ENCODE measurements around the gene RBM15B.

DNA sequence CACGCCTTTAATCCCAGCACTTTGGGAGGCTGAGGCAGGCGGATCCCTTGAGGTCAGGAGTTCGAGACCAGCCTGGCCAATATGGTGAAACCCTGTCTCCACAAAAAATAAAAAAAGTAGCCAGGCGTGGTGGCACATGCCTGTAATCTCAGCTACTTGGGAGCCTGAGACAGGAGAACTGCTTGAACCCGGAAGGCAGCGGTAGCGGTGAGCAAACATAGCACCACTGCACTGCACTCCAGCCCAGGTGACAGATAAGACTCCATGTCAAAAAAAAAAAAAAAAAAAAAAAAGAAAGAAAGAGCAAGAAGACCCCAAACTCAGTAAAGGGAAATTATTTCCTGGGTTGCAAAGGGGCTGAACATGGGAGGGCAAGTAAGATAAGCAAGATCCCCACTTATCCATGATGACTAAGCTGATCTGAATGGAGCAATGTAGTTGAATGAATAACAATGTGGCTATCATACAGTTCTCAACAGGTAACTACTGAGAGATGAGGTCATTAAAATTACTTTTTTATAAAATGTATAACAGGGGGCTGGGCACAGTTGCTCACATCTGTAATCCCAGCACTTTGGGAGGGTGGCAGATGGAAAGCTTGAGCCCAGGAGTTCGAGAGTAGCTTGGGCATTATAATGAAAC, 46.0 kb downstream of the RBM15B start:
- TF ChIP-seq, protein P1, sequence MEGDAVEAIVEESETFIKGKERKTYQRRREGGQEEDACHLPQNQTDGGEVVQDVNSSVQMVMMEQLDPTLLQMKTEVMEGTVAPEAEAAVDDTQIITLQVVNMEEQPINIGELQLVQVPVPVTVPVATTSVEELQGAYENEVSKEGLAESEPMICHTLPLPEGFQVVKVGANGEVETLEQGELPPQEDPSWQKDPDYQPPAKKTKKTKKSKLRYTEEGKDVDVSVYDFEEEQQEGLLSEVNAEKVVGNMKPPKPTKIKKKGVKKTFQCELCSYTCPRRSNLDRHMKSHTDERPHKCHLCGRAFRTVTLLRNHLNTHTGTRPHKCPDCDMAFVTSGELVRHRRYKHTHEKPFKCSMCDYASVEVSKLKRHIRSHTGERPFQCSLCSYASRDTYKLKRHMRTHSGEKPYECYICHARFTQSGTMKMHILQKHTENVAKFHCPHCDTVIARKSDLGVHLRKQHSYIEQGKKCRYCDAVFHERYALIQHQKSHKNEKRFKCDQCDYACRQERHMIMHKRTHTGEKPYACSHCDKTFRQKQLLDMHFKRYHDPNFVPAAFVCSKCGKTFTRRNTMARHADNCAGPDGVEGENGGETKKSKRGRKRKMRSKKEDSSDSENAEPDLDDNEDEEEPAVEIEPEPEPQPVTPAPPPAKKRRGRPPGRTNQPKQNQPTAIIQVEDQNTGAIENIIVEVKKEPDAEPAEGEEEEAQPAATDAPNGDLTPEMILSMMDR (IDR thresholded peaks at IDR 0.05; ENCODE audit: poor library complexity, severe bottlenecking) = no peak
- TF ChIP-seq POLR2AphosphoS5 (IDR thresholded peaks at IDR 0.05) = no peak
- no peak for TF ChIP-seq EP300 (conservative IDR thresholded peaks at IDR 0.05; ENCODE audit: poor library complexity, severe bottlenecking)
- no peak for TF ChIP-seq TAF1 (IDR thresholded peaks at IDR 0.05; ENCODE audit: low read depth)
- no peak for TF ChIP-seq MXI1 (conservative IDR thresholded peaks at IDR 0.05; ENCODE audit: poor library complexity, severe bottlenecking)
